ENCODE measurements around the gene NEURL4.

- TF ChIP-seq POLR2AphosphoS5 (IDR thresholded peaks at IDR 0.05; ENCODE audit: low read depth) (no peak), CTCF (IDR thresholded peaks at IDR 0.05; ENCODE audit: insufficient read depth, low read length) (no peak), SPI1 (IDR thresholded peaks at IDR 0.05; ENCODE audit: borderline replicate concordance, low read depth) (no peak), GABPA (IDR thresholded peaks at IDR 0.05; ENCODE audit: low read depth) (no peak)
- TF ChIP-seq, protein P1, sequence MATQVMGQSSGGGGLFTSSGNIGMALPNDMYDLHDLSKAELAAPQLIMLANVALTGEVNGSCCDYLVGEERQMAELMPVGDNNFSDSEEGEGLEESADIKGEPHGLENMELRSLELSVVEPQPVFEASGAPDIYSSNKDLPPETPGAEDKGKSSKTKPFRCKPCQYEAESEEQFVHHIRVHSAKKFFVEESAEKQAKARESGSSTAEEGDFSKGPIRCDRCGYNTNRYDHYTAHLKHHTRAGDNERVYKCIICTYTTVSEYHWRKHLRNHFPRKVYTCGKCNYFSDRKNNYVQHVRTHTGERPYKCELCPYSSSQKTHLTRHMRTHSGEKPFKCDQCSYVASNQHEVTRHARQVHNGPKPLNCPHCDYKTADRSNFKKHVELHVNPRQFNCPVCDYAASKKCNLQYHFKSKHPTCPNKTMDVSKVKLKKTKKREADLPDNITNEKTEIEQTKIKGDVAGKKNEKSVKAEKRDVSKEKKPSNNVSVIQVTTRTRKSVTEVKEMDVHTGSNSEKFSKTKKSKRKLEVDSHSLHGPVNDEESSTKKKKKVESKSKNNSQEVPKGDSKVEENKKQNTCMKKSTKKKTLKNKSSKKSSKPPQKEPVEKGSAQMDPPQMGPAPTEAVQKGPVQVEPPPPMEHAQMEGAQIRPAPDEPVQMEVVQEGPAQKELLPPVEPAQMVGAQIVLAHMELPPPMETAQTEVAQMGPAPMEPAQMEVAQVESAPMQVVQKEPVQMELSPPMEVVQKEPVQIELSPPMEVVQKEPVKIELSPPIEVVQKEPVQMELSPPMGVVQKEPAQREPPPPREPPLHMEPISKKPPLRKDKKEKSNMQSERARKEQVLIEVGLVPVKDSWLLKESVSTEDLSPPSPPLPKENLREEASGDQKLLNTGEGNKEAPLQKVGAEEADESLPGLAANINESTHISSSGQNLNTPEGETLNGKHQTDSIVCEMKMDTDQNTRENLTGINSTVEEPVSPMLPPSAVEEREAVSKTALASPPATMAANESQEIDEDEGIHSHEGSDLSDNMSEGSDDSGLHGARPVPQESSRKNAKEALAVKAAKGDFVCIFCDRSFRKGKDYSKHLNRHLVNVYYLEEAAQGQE (IDR thresholded peaks at IDR 0.05; ENCODE audit: insufficient replicate concordance, low read depth): no peak
Observed at GRCh38 chr17:7324438-7324779, 4.7 kb downstream of the NEURL4 start.

Measured in HL-60 (cell line).